B cell (primary cell): ENCODE measurements around the gene TNFSF4. TPM values are rescaled to one million over a fixed set of nuclear protein-coding genes. Genes with fewer than 3 reads are reported as not detected.
A peak's percentile ranks its signal among the peaks of the same experiment; 100 is the strongest.

Source experiments
- ATAC-seq: fragments of 200-7000 bp; cut with Tn5 transposase; one replicate; pipeline ENCODE4 v1.10.0; 2021; ENCODE audit warnings: low read depth, mild to moderate bottlenecking, moderate number of reproducible peaks, moderate library complexity
- CTCF ChIA-PET: fragments of 350-600 bp; sonication (Branson Sonifier 250); formaldehyde crosslinking; loops from one replicate; lab custom pipeline; 2021; ENCODE audit warnings: antibody characterized with exemption, inconsistent platforms; lab: Charles Lee
- POLR2A ChIA-PET: fragments of 350-600 bp; sonication (Branson Sonifier 250); formaldehyde crosslinking; loops from one replicate; lab custom pipeline; 2021; ENCODE audit warnings: antibody characterized with exemption; lab: Charles Lee
- DNase-seq: peaks from one replicate; pipeline ENCODE4 v3.0.0; 2013
- H2AFZ ChIP-seq: 2 replicates; pipeline ENCODE4 v1.6.1; 2012; ENCODE audit warnings: mild to moderate bottlenecking, low read depth, low read length; ENCODE audit not compliant: insufficient read depth, poor library complexity, severe bottlenecking
- H3K27ac ChIP-seq, 2 donors: 1 replicate in 1 of 2; 2 replicates in 1 of 2; pipeline ENCODE4 v1.5.1; 2012 to 2013; ENCODE audit warnings: low read length in 2 of 2, mild to moderate bottlenecking in 2 of 2, moderate library complexity in 1 of 2
- H3K27me3 ChIP-seq, 4 experiments: fragments of 200-600 bp in 1 of 4; sonication (generic) in 1 of 4; replicated peaks in 1 of 4; 1 replicate in 2 of 4; 2 replicates in 2 of 4; pipeline versions ENCODE4 v1.6.1 to v1.7.0; 2013 to 2016; ENCODE audit warnings: low read length in 3 of 4, mild to moderate bottlenecking in 2 of 4, mixed read lengths in 1 of 4, moderate library complexity in 1 of 4; ENCODE audit not compliant: insufficient read depth in 4 of 4, control insufficient read depth in 3 of 4; ENCODE audit errors: control extremely low read depth in 1 of 4
- H3K36me3 ChIP-seq, 2 experiments: replicated peaks in 1 of 2; 1 replicate in 1 of 2; 2 replicates in 1 of 2; pipeline versions ENCODE4 v1.6.1 to v1.7.1; 2013; ENCODE audit warnings: low read length in 1 of 2; ENCODE audit not compliant: insufficient read depth in 2 of 2, control insufficient read depth in 1 of 2; ENCODE audit errors: control extremely low read depth in 1 of 2, extremely low read depth in 1 of 2
- H3K4me1 ChIP-seq, 2 donors: fragments of 200-600 bp in 1 of 2; sonication (generic) in 1 of 2; 1 replicate in 1 of 2; 2 replicates in 1 of 2; pipeline versions ENCODE4 v1.5.1 to v1.6.1; 2013 to 2017; ENCODE audit warnings: low read length in 2 of 2; ENCODE audit not compliant: control insufficient read depth in 2 of 2, insufficient read depth in 2 of 2
- H3K4me2 ChIP-seq: replicated peaks from 2 replicates; pipeline ENCODE3; 2012; ENCODE audit warnings: mild to moderate bottlenecking, low read depth, low read length; ENCODE audit not compliant: poor library complexity, severe bottlenecking
- H3K4me3 ChIP-seq, 5 experiments: fragments of 200-600 bp in 1 of 5; sonication (generic) in 1 of 5; 1 replicate in 3 of 5; 2 replicates in 2 of 5; pipeline versions ENCODE4 v1.5.1 to v1.7.0; 2011 to 2016; ENCODE audit warnings: low read length in 4 of 5, mild to moderate bottlenecking in 4 of 5, low read depth in 2 of 5, control low read depth in 1 of 5, moderate library complexity in 1 of 5; ENCODE audit not compliant: insufficient read depth in 1 of 5; ENCODE audit errors: control extremely low read depth in 1 of 5, extremely low read depth in 1 of 5
- H3K79me2 ChIP-seq: fragments of 200-600 bp; sonication (generic); one replicate; pipeline ENCODE4 v1.6.0; 2016; ENCODE audit warnings: low read length; ENCODE audit not compliant: control insufficient read depth, insufficient read depth
- H3K9ac ChIP-seq: fragments of 200-600 bp; sonication (generic); 2 replicates; pipeline ENCODE4 v1.6.1; 2017; ENCODE audit warnings: mild to moderate bottlenecking, low read length, moderate library complexity
- H3K9me3 ChIP-seq, 3 donors: one replicate each; pipeline versions ENCODE4 v1.6.1 to v1.7.1; 2013; ENCODE audit warnings: low read length in 2 of 3; ENCODE audit not compliant: control insufficient read depth in 2 of 3, insufficient read depth in 1 of 3; ENCODE audit errors: control extremely low read depth in 1 of 3
- H4K20me1 ChIP-seq: 2 replicates; pipeline ENCODE4 v1.6.0; 2012; ENCODE audit warnings: mild to moderate bottlenecking, low read length; ENCODE audit not compliant: insufficient read depth, control insufficient read depth, poor library complexity, severe bottlenecking
- H3K27ac Mint-ChIP-seq: one replicate; pipeline ENCODE4 v1.8.0; 2021; ENCODE audit warnings: mixed read lengths
- H3K27me3 Mint-ChIP-seq: one replicate; pipeline ENCODE4 v1.8.0; 2021; ENCODE audit warnings: mixed read lengths
- H3K4me1 Mint-ChIP-seq: one replicate; pipeline ENCODE4 v1.8.0; 2021; ENCODE audit warnings: mixed read lengths
- H3K4me3 Mint-ChIP-seq: one replicate; pipeline ENCODE4 v1.8.0; 2021; ENCODE audit warnings: mixed read lengths
- H3K9me3 Mint-ChIP-seq: one replicate; pipeline ENCODE4 v1.8.0; 2022; ENCODE audit warnings: mixed read lengths; ENCODE audit not compliant: insufficient read depth
- EZH2 ChIP-seq: IDR thresholded peaks from 2 replicates; pipeline ENCODE4 v1.6.1; 2012; ENCODE audit warnings: borderline replicate concordance, low read depth, mild to moderate bottlenecking, moderate library complexity, low read length; ENCODE audit not compliant: insufficient read depth, poor library complexity, severe bottlenecking
- WGBS: methylation state at CpG from one replicate; pipeline ENCODE4 v1.1.5; 2013; ENCODE audit warnings: missing lambda C conversion rate; ENCODE audit not compliant: insufficient coverage; 5-methylcytosine and 5-hydroxymethylcytosine counted together
- intact Hi-C: fragments of 100-400 bp; cut with micrococcal nuclease; formaldehyde crosslinking; loops from one replicate; pipeline ENCODE4 v1.10.0; 2022
- polyA plus RNA-seq: library from polyadenylated mRNA; depleted of rRNA; stranded (reverse); fragments of >200 nt; gene quantifications from 2 replicates; pipeline ENCODE4 v1.2.3, GENCODE V29; 2012
- total RNA-seq, 2 donors: library from RNA; stranded (reverse); fragments of 120-200 nt in 1 of 2; gene quantifications; 1 replicate in 1 of 2; 2 replicates in 1 of 2; pipeline versions ENCODE4 v1.2.3 to v1.2.4, GENCODE V29; 2013 to 2022
- TF ChIP-seq, protein P1 (sequence below): fragments of 200-600 bp; IDR thresholded peaks from one replicate; pipeline ENCODE4 v1.8.0; 2022; ENCODE audit warnings: antibody characterized with exemption, mild to moderate bottlenecking

The TNFSF4 gene
- total and polyA plus RNA-seq, 2 donors (not counting 1 experiment from before 2014, with no cell fraction given), result 1.0 to 1.5 TPM

DNA sequence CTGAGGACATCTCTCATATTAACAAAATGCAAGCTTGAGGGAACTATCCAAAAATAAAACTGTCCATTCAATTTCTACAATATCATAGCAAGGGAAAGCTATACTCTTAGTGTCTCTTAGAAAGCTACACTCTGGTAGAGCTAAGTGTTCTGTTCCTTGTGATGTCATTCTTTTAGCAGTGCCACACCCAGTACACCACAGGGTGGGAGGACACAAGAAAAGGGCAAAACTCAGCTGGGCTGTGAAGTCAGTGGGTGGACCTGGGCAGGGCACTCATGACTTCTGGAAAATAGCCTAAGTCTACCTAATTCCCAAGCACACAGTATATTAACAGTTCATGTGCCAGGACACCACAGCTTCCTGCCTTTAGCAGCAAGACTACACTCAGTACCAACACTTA is 42.2 kb upstream of the TNFSF4 start:
- CTCF ChIA-PET, result interaction anchor here (1.3 to 1.8 kb wide), 3 partner anchors 170 to 423 kb away, joined by 3 to 6 read pairs (median 5); no protein-coding TSS in a partner anchor
- H3K27me3 Mint-ChIP-seq, result no peaks in the 10 kb centered on the region
- DNase-seq (no peak), ATAC-seq (no peak)
- H3K9ac ChIP-seq, result no peak overlapping the region
- H3K9me3 Mint-ChIP-seq, result no peaks in the 10 kb centered on the region
- no peaks in the 10 kb centered on the region for H3K27me3 ChIP-seq
- H3K4me3 Mint-ChIP-seq, result no peak overlapping the region
- no peak overlapping the region for H3K27ac ChIP-seq
- POLR2A ChIA-PET, result no interaction called here
- no peaks in the 10 kb centered on the region for H3K79me2 ChIP-seq
- no peak overlapping the region for H3K4me3 ChIP-seq
- H3K4me1 Mint-ChIP-seq, result no peaks in the 10 kb centered on the region
- intact Hi-C loops, result no loop called here
- TF ChIP-seq, protein P1, sequence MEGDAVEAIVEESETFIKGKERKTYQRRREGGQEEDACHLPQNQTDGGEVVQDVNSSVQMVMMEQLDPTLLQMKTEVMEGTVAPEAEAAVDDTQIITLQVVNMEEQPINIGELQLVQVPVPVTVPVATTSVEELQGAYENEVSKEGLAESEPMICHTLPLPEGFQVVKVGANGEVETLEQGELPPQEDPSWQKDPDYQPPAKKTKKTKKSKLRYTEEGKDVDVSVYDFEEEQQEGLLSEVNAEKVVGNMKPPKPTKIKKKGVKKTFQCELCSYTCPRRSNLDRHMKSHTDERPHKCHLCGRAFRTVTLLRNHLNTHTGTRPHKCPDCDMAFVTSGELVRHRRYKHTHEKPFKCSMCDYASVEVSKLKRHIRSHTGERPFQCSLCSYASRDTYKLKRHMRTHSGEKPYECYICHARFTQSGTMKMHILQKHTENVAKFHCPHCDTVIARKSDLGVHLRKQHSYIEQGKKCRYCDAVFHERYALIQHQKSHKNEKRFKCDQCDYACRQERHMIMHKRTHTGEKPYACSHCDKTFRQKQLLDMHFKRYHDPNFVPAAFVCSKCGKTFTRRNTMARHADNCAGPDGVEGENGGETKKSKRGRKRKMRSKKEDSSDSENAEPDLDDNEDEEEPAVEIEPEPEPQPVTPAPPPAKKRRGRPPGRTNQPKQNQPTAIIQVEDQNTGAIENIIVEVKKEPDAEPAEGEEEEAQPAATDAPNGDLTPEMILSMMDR, result no peak
- TF ChIP-seq EZH2, result no peak
- peaks cover 0 to under 1% (median 0%) of the 10 kb centered on the region in 3 donors for H3K9me3 ChIP-seq
- no peaks in the 10 kb centered on the region for H3K36me3 ChIP-seq
- no peaks in the 10 kb centered on the region for H3K4me1 ChIP-seq
- no peaks in the 10 kb centered on the region for H4K20me1 ChIP-seq
- H2AFZ ChIP-seq, result no peak overlapping the region
- no peak overlapping the region for H3K4me2 ChIP-seq
- H3K27ac Mint-ChIP-seq, result no peak overlapping the region

DNA sequence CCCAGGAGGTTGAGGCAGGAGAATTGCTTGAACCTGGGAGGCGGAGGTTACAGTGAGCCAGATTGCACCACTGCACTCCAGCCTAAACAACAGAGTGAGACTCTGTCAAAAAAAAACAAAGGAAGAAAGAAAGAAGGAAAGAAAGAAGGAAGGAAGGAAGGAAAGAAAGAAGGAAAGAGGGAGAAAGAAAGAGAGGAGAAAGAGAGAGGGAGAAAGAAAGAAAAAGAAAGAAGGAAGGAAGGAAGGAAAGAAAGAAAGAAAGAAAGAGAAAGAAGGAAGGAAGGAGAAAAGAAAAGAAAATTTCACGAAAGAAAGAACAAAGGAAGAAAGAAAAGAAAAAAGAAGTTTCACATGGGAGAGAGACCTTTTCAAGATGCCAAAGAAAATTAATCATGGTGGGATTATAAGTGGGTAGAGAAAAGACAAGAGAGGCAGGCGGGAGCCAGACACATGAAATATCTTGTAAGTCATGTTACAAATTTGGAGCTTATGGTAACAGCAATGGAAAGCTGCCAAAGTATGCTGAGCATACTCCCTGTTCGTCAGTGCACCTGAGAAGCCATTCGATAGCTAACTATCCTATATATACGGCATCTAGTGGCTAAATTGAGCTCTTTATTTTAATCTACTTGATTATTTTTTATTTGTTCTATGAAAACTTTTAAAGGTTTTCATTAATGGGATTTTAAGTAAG is 41.3 kb upstream of the TNFSF4 start:
- TF ChIP-seq, protein P1, result peak; percentile 16
- TF ChIP-seq EZH2, result no peak
- peaks cover 4% of the 10 kb centered on the region for H3K9me3 Mint-ChIP-seq
- intact Hi-C loops, result no loop called here
- ChIA-PET POLR2A (no interaction called here), CTCF (interaction anchor here (0.8 to 1.8 kb wide), 3 partner anchors 9 to 172 kb away, joined by 3 to 6 read pairs (median 4); no protein-coding TSS in a partner anchor)
- no peak overlapping the region for H3K27ac ChIP-seq
- WGBS, result 87% methylated on average over 2 of the region's 6 CpGs
- no peak overlapping the region for H3K4me3 ChIP-seq
- H3K4me3 Mint-ChIP-seq, result no peak overlapping the region
- no peaks in the 10 kb centered on the region for H3K4me1 ChIP-seq
- H4K20me1 ChIP-seq, result no peaks in the 10 kb centered on the region
- no peak overlapping the region for H3K4me2 ChIP-seq
- H3K9ac ChIP-seq, result no peak overlapping the region
- DNase-seq (no peak), ATAC-seq (no peak)
- no peak overlapping the region for H3K27ac Mint-ChIP-seq
- H3K36me3 ChIP-seq, result no peaks in the 10 kb centered on the region
- H3K9me3 ChIP-seq, result peaks cover 0 to 4% (median 4%) of the 10 kb centered on the region in 3 donors
- peaks cover 3% of the 10 kb centered on the region for H3K4me1 Mint-ChIP-seq
- no peaks in the 10 kb centered on the region for H3K27me3 ChIP-seq
- H2AFZ ChIP-seq, result no peak overlapping the region
- H3K79me2 ChIP-seq, result no peaks in the 10 kb centered on the region
- H3K27me3 Mint-ChIP-seq, result no peaks in the 10 kb centered on the region
